ENCODE results near the gene COL6A1.

The COL6A1 gene

DNA sequence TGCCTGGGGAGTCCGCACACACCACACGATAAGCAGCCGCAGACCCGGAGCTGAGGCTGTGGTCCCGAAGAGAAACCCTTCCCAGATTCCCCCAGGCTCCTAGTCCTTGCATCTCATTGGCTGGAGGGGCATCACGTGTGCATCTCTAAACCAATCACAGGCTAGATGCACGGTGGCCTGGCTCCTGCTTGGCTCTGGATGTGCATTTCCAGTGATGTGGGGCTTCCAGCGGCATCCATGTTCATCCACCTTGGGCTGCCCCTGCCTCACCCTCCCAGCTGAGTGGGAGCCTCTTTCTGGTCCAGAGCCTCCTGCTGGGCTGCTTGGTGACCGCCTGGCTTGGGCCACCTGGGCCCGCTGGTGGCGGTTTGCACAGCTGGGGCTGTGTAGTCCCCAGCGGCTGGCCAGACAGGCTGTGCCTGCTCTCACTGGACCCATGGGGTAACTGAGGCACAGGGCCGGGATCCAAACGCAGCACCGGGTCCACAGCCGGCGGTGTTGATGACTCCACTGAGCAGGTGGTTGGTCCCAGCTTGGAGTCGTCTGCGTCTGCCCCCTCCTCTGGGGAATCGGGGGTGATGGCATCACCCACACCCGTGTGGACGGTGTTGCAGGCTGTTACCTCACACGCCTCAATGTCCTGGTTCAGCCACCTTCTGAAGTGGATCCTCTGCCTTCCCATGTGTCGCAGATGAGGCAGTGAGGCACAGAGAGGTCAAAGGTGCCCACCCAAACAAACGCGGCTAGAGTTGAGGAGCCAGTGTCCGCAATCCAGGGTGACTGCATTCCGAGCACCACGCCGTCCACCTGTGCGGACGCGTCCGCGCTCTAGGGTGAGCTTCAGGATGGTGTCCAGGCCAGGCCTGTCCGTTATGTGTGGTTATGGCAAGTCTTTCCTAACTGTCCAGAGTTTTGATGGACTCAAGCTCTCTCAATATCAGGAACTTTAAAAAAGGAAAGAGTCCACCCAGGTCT lies 41.3 kb downstream of the COL6A1 start:
- no peaks in the 10 kb centered on the region for H3K27me3 ChIP-seq (ENCODE audit: control insufficient read depth, low read length)
- H3K4me1 ChIP-seq (ENCODE audit: control insufficient read depth, low read length), result no peaks in the 10 kb centered on the region
- H3K79me2 ChIP-seq (ENCODE audit: control insufficient read depth, low read length), result no peaks in the 10 kb centered on the region
- no peaks in the 10 kb centered on the region for H3F3A ChIP-seq (ENCODE audit: control insufficient read depth, insufficient read depth)
- H3K9me2 ChIP-seq (replicated peaks; ENCODE audit: control insufficient read depth, low read length), result no peaks in the 10 kb centered on the region
- H3K36me3 ChIP-seq (ENCODE audit: control insufficient read depth, low read length), result no peaks in the 10 kb centered on the region
- no peak overlapping the region for H3K27ac ChIP-seq (ENCODE audit: low read depth, low read length)
- H3K4me2 ChIP-seq (ENCODE audit: low read length), result no peak overlapping the region
- no peak overlapping the region for H3K4me3 ChIP-seq (ENCODE audit: low read length)
- TF ChIP-seq, protein P1, sequence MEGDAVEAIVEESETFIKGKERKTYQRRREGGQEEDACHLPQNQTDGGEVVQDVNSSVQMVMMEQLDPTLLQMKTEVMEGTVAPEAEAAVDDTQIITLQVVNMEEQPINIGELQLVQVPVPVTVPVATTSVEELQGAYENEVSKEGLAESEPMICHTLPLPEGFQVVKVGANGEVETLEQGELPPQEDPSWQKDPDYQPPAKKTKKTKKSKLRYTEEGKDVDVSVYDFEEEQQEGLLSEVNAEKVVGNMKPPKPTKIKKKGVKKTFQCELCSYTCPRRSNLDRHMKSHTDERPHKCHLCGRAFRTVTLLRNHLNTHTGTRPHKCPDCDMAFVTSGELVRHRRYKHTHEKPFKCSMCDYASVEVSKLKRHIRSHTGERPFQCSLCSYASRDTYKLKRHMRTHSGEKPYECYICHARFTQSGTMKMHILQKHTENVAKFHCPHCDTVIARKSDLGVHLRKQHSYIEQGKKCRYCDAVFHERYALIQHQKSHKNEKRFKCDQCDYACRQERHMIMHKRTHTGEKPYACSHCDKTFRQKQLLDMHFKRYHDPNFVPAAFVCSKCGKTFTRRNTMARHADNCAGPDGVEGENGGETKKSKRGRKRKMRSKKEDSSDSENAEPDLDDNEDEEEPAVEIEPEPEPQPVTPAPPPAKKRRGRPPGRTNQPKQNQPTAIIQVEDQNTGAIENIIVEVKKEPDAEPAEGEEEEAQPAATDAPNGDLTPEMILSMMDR (IDR thresholded peaks at IDR 0.05; ENCODE audit: low read depth, low read length, poor library complexity, severe bottlenecking), result no peak
- no peak for TF ChIP-seq EZH2phosphoT487 (IDR thresholded peaks at IDR 0.05; ENCODE audit: borderline replicate concordance, low read length)
- no peaks in the 10 kb centered on the region for H3K9me3 ChIP-seq (ENCODE audit: control insufficient read depth, insufficient read depth, low read length)
- H4K20me1 ChIP-seq (ENCODE audit: control insufficient read depth, insufficient read depth, low read depth, low read length), result no peaks in the 10 kb centered on the region

DNA sequence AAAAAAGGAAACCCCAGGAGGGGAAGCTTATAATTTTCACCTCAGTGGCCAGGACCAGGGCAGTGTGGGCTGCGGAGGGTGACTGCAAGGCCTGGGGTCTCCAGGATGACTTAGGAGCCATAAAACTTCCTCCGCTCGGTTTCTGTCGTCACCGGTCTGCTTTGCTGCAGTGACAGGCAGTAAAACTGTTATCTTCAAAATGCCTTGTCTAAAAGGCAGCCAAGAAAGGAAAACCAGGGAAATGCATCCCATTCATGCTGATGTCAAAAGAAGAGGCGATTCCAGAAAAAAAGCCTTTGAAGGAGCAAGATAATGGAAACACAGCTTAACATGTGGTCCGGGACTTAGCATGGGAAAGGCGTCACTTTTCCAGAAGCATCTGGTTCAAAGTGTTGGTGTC lies 42.0 kb downstream of the COL6A1 start:
- no peak overlapping the region for H3K4me3 ChIP-seq (ENCODE audit: low read length)

DNA sequence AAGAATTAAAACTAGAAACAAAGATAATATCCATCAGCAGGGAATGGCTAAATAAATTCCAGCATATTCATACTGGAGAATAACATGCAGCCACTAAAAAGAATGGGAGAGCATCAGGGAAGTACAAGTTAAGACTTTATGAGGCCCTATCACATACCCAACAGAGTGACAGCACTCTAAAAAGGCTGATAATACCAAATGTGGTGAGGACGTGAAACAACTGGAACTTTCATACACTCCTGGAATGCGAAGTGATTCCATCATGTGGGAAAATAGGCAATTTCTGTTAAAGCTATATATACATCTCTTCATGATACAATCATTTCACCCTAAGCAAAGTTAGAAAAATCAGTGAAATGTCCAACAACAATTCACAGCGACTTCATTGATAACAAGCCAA lies 42.6 kb downstream of the COL6A1 start:
- no peaks in the 10 kb centered on the region for H4K20me1 ChIP-seq (ENCODE audit: control insufficient read depth, insufficient read depth, low read depth, low read length)
- H3K27ac ChIP-seq (ENCODE audit: low read depth, low read length), result no peak overlapping the region
- H3K4me1 ChIP-seq (ENCODE audit: control insufficient read depth, low read length), result no peaks in the 10 kb centered on the region
- no peak overlapping the region for H3K4me3 ChIP-seq (ENCODE audit: low read length)
- no peaks in the 10 kb centered on the region for H3K9me2 ChIP-seq (replicated peaks; ENCODE audit: control insufficient read depth, low read length)
- no peak overlapping the region for H3K4me2 ChIP-seq (ENCODE audit: low read length)
- no peaks in the 10 kb centered on the region for H3K36me3 ChIP-seq (ENCODE audit: control insufficient read depth, low read length)
- H3K27me3 ChIP-seq (ENCODE audit: control insufficient read depth, low read length), result no peaks in the 10 kb centered on the region
- TF ChIP-seq, protein P1 (IDR thresholded peaks at IDR 0.05; ENCODE audit: low read depth, low read length, poor library complexity, severe bottlenecking), result no peak
- no peak for TF ChIP-seq EZH2phosphoT487 (IDR thresholded peaks at IDR 0.05; ENCODE audit: borderline replicate concordance, low read length)
- H3K79me2 ChIP-seq (ENCODE audit: control insufficient read depth, low read length), result no peaks in the 10 kb centered on the region
- no peaks in the 10 kb centered on the region for H3K9me3 ChIP-seq (ENCODE audit: control insufficient read depth, insufficient read depth, low read length)
- H3F3A ChIP-seq (ENCODE audit: control insufficient read depth, insufficient read depth), result no peaks in the 10 kb centered on the region

More for the DNA sequence above, 42.0 kb downstream of the COL6A1 start:
- Histone ChIP-seq H4K20me1 (ENCODE audit: control insufficient read depth, insufficient read depth, low read depth, low read length) (no peaks in the 10 kb centered on the region), H3K27me3 (ENCODE audit: control insufficient read depth, low read length) (no peaks in the 10 kb centered on the region), H3K4me2 (ENCODE audit: low read length) (no peak overlapping the region), H3K79me2 (ENCODE audit: control insufficient read depth, low read length) (no peaks in the 10 kb centered on the region), H3K9me3 (ENCODE audit: control insufficient read depth, insufficient read depth, low read length) (no peaks in the 10 kb centered on the region), H3K36me3 (ENCODE audit: control insufficient read depth, low read length) (no peaks in the 10 kb centered on the region), H3K27ac (ENCODE audit: low read depth, low read length) (no peak overlapping the region), H3K4me1 (ENCODE audit: control insufficient read depth, low read length) (no peaks in the 10 kb centered on the region), H3K9me2 (replicated peaks; ENCODE audit: control insufficient read depth, low read length) (no peaks in the 10 kb centered on the region), H3F3A (ENCODE audit: control insufficient read depth, insufficient read depth) (no peaks in the 10 kb centered on the region)
- TF ChIP-seq, protein P1 (IDR thresholded peaks at IDR 0.05; ENCODE audit: low read depth, low read length, poor library complexity, severe bottlenecking), result no peak
- TF ChIP-seq EZH2phosphoT487 (IDR thresholded peaks at IDR 0.05; ENCODE audit: borderline replicate concordance, low read length), result no peak

Data from DOHH2 (cell line).